Measurements from ENCODE around the gene SP2. TPM values are rescaled to one million over a fixed set of nuclear protein-coding genes. Genes with fewer than 3 reads are reported as not detected.
A peak's percentile ranks its signal among the peaks of the same experiment; 100 is the strongest.

The SP2 gene
- total and polyA plus RNA-seq, 2 of the 8 experiments (the other 6 are each of a cell fraction or from before 2014, with no cell fraction given) = 5.6 to 13.8 TPM

GRCh38 chr17:47956791-47957590 is 61.0 kb downstream of the SP2 start:
- Histone ChIP-seq H4K91ac (replicated peaks; ENCODE audit: insufficient read length, low read length) (no peak overlapping the region), H3K23ac (ENCODE audit: insufficient read length) (no peak overlapping the region), H2BK15ac (ENCODE audit: low read length) (no peak overlapping the region), H3K27me3 (replicated peaks in 1 of 4; ENCODE audit: control insufficient read depth in 3 of 4, extremely low read depth in 1 of 4, insufficient read depth in 3 of 4, low read length in 3 of 4) (no peaks in the 10 kb centered on the region), H3K27ac (ENCODE audit: low read depth, low read length) (no peak overlapping the region), H4K5ac (ENCODE audit: insufficient read length, low read depth, low read length) (no peak overlapping the region), H3K56ac (replicated peaks; ENCODE audit: insufficient read length, low read depth, low read length) (no peak overlapping the region), H3K79me1 (ENCODE audit: low read depth, low read length) (no peaks in the 10 kb centered on the region), H3K36me3 (ENCODE audit: control insufficient read depth in 2 of 4, insufficient read depth in 4 of 4, low read length in 3 of 4) (no peaks in the 10 kb centered on the region), H2AFZ (ENCODE audit: low read length) (no peak overlapping the region), H2BK20ac (ENCODE audit: low read length) (no peak overlapping the region), H2BK12ac (ENCODE audit: low read depth, low read length) (no peak overlapping the region), H3K4ac (replicated peaks; ENCODE audit: insufficient read length, low read depth, low read length) (no peak overlapping the region), H3K4me3 (ENCODE audit: extremely low read depth in 1 of 4, insufficient read depth in 2 of 4, low read depth in 3 of 4, low read length in 4 of 4) (peak overlapping the region in 3 of 4 experiments; percentile 1 to 41 (median 16); a peak in 3 of 8 replicates), H2AK5ac (ENCODE audit: low read depth, low read length) (no peak overlapping the region), H3K9me3 (ENCODE audit: insufficient read depth in 2 of 2, low read depth in 1 of 2, low read length in 1 of 2) (no peaks in the 10 kb centered on the region), H2BK120ac (replicated peaks; ENCODE audit: low read depth, low read length) (no peak overlapping the region), H3K4me1 (replicated peaks in 1 of 4; ENCODE audit: control insufficient read depth in 3 of 4, insufficient read depth in 4 of 4, low read length in 3 of 4) (peaks cover 0 to 20% (median 17%) of the 10 kb centered on the region in 4 experiments; a peak in 6 of 7 replicates), H3K14ac (ENCODE audit: insufficient read length) (no peak overlapping the region), H2BK5ac (ENCODE audit: low read depth, low read length) (no peak overlapping the region), H3K18ac (ENCODE audit: extremely low read depth, low read length) (no peak overlapping the region), H4K8ac (ENCODE audit: extremely low read depth, insufficient read depth, low read length) (no peak overlapping the region), H3K9ac (replicated peaks in 1 of 4; ENCODE audit: extremely low read depth in 1 of 4, low read depth in 3 of 4, low read length in 3 of 4) (no peak overlapping the region), H3K23me2 (ENCODE audit: low read depth, low read length) (no peaks in the 10 kb centered on the region; the same call in 1 of the 2 replicates), H3K4me2 (ENCODE audit: insufficient read depth in 1 of 2, low read depth in 2 of 2, low read length in 2 of 2) (peak overlapping the region; percentile 56 to 59), H3K79me2 (ENCODE audit: control insufficient read depth in 1 of 2, insufficient read depth in 2 of 2, low read length in 2 of 2) (no peaks in the 10 kb centered on the region), H4K20me1 (replicated peaks in 1 of 2; ENCODE audit: control insufficient read depth in 1 of 2, insufficient read depth in 2 of 2, low read length in 2 of 2) (no peaks in the 10 kb centered on the region)
- DNase-seq (ENCODE audit: low read depth in 1 of 2, low spot score in 2 of 2) = no peak
- no peak for TF ChIP-seq KDM1A (IDR thresholded peaks at IDR 0.05; ENCODE audit: borderline replicate concordance, low read length)
- CTCF ChIA-PET (ENCODE audit: partially characterized antibody) = interaction anchor here (0.7 to 40.5 kb wide), 9 partner anchors 8 to 280 kb away, joined by 3 to 1010 read pairs (median 3); partner anchors contain the start of genes CDK5RAP3, PNPO, PRR15L and SCRN2
- FAIRE-seq = no peak
- POLR2A ChIA-PET (ENCODE audit: partially characterized antibody) = interaction anchor here (0.6 to 2.2 kb wide), 11 partner anchors 9 to 126 kb away, joined by 3 to 16 read pairs (median 4); partner anchors contain the start of genes CDK5RAP3, LRRC46, MRPL10 and SP2
- WGBS, 2 experiments (ENCODE audit: extremely low coverage in 1 of 2, insufficient coverage in 1 of 2, insufficient read length in 1 of 2, insufficient replicate concordance in 2 of 2, low coverage in 1 of 2, low lambda C conversion rate in 2 of 2, missing lambda C conversion rate in 1 of 2) = 87% methylated on average over 4 of the region's 4 CpGs; no CpG with 5 or more reads in 1 of the 2 experiments
